SK-N-SH (cell line): Measurements from ENCODE around the gene SH3BP4. TPM values are rescaled to one million over a fixed set of nuclear protein-coding genes. Genes with fewer than 3 reads are reported as not detected.

Experiments used
- CTCF ChIA-PET: fragments of 300-600, 350-600 bp; formaldehyde crosslinking; extraction: SDS; loops from one replicate; lab custom pipeline; 2021; lab: Yijun Ruan, JAX
- POLR2A ChIA-PET: fragments of 350-600 bp; sonication (Branson Sonifier 250); formaldehyde crosslinking; extraction: SDS; loops from one replicate; lab custom pipeline; 2020; ENCODE audit warnings: antibody characterized with exemption, inconsistent platforms; lab: Yijun Ruan, JAX
- DNase-seq: peaks from one replicate; pipeline ENCODE4 v3.0.0; 2012
- H2AFZ ChIP-seq: fragments of 200-600 bp; sonication (generic); 2 replicates; pipeline ENCODE4 v1.8.1; 2016; ENCODE audit warnings: antibody characterized with exemption, mild to moderate bottlenecking, low read depth
- H3F3A ChIP-seq: fragments of 200-600 bp; sonication (generic); replicated peaks from 2 replicates; pipeline ENCODE3; 2016; ENCODE audit warnings: antibody characterized with exemption, mild to moderate bottlenecking; ENCODE audit not compliant: insufficient read depth
- H3K27ac ChIP-seq, 2 experiments: fragments of 200-500 bp in 1 of 2; fragments of 200-600 bp in 1 of 2; sonication (Bioruptor generic) in 1 of 2; sonication (generic), shearing (Covaris generic) in 1 of 2; 2 replicates each; pipeline versions ENCODE4 v1.5.1 to v1.6.1; 2014 to 2016; ENCODE audit warnings: low read depth in 2 of 2, inconsistent platforms in 1 of 2, low read length in 1 of 2, mild to moderate bottlenecking in 1 of 2, mixed read lengths in 1 of 2
- H3K27me3 ChIP-seq: fragments of 200-600 bp; sonication (generic), shearing (Covaris generic); 2 replicates; pipeline ENCODE4 v1.6.1; 2016; ENCODE audit warnings: mixed run types; ENCODE audit not compliant: insufficient read depth
- H3K36me3 ChIP-seq, 2 experiments: fragments of 200-500 bp in 1 of 2; fragments of 200-600 bp in 1 of 2; sonication (Bioruptor generic) in 1 of 2; sonication (generic) in 1 of 2; replicated peaks in 1 of 2; 2 replicates each; pipeline versions ENCODE3 to v1.5.1; 2014 to 2016; ENCODE audit warnings: low read length in 1 of 2, mild to moderate bottlenecking in 1 of 2; ENCODE audit not compliant: insufficient read depth in 2 of 2, control insufficient read depth in 1 of 2
- H3K4me1 ChIP-seq, 2 experiments: fragments of 200-500 bp in 1 of 2; fragments of 200-600 bp in 1 of 2; sonication (Bioruptor generic) in 1 of 2; sonication (generic), shearing (Covaris generic) in 1 of 2; 2 replicates each; pipeline versions ENCODE4 v1.5.1 to v1.6.1; 2014 to 2016; ENCODE audit warnings: low read depth in 1 of 2, low read length in 1 of 2, mixed run types in 1 of 2; ENCODE audit not compliant: insufficient read depth in 2 of 2, control insufficient read depth in 1 of 2
- H3K4me2 ChIP-seq: fragments of 200-600 bp; sonication (generic), shearing (Covaris generic); 2 replicates; pipeline ENCODE4 v1.6.1; 2017; ENCODE audit warnings: mixed run types
- H3K4me3 ChIP-seq, 2 experiments: fragments of 200-500 bp in 1 of 2; fragments of 200-600 bp in 1 of 2; sonication (Bioruptor generic) in 1 of 2; sonication (generic), shearing (Covaris generic) in 1 of 2; 2 replicates each; pipeline versions ENCODE4 v1.5.1 to v1.8.1; 2014 to 2016; ENCODE audit warnings: low read depth in 2 of 2, inconsistent platforms in 1 of 2, low read length in 1 of 2, mild to moderate bottlenecking in 1 of 2, mixed read lengths in 1 of 2, moderate library complexity in 1 of 2
- H3K79me2 ChIP-seq: fragments of 200-600 bp; sonication (generic); 2 replicates; pipeline ENCODE4 v1.8.1; 2017; ENCODE audit warnings: mild to moderate bottlenecking; ENCODE audit not compliant: insufficient read depth
- H3K9ac ChIP-seq: fragments of 200-600 bp; sonication (generic); 2 replicates; pipeline ENCODE4 v1.6.1; 2017; ENCODE audit warnings: mixed run types
- H3K9me2 ChIP-seq: fragments of 200-600 bp; sonication (generic); 2 replicates; pipeline ENCODE4 v1.6.1; 2017; ENCODE audit warnings: mixed run types
- H3K9me3 ChIP-seq: fragments of 200-600 bp; sonication (generic); 2 replicates; pipeline ENCODE4 v1.6.1; 2017; ENCODE audit warnings: mixed run types, mild to moderate bottlenecking, moderate library complexity
- H4K20me1 ChIP-seq: fragments of 200-600 bp; sonication (generic); 2 replicates; pipeline ENCODE4 v1.6.1; 2017; ENCODE audit warnings: mild to moderate bottlenecking, mixed run types; ENCODE audit not compliant: insufficient read depth
- CHD2 ChIP-seq: fragments of 150-350 bp; IDR thresholded peaks from 2 replicates; pipeline ENCODE4 v1.6.1; 2018; ENCODE audit warnings: low read length; ENCODE audit not compliant: partially characterized antibody
- ELF1 ChIP-seq: IDR thresholded peaks from 2 replicates; pipeline ENCODE4 v1.4.0; 2012
- FOSL2 ChIP-seq: IDR thresholded peaks from 2 replicates; pipeline ENCODE4 v1.4.0; 2012; ENCODE audit warnings: low read depth, mild to moderate bottlenecking, moderate library complexity, borderline replicate concordance
- FOXJ3 ChIP-seq: sonication (generic); formaldehyde crosslinking; IDR thresholded peaks from 2 replicates; pipeline ENCODE4 v1.5.1; 2020; ENCODE audit warnings: mild to moderate bottlenecking, missing genetic modification reagents
- JUND ChIP-seq: IDR thresholded peaks from 2 replicates; pipeline ENCODE4 v1.4.0; 2012
- MXI1 ChIP-seq: IDR thresholded peaks from 2 replicates; pipeline ENCODE4 v1.6.1; 2012; ENCODE audit warnings: mild to moderate bottlenecking, low read depth, low read length, improper control_type of control experiment
- NFIC ChIP-seq: IDR thresholded peaks from 2 replicates; pipeline ENCODE4 v1.4.0; 2012; ENCODE audit warnings: borderline replicate concordance
- NRF1 ChIP-seq: IDR thresholded peaks from 2 replicates; pipeline ENCODE4 v1.6.1; 2012; ENCODE audit warnings: low read depth, mild to moderate bottlenecking, low read length
- POLR2AphosphoS5 ChIP-seq: IDR thresholded peaks from 2 replicates; pipeline ENCODE4 v1.6.1; 2012; ENCODE audit warnings: low read depth, low read length
- RAD21 ChIP-seq: IDR thresholded peaks from 2 replicates; pipeline ENCODE4 v1.6.1; 2012; ENCODE audit warnings: mild to moderate bottlenecking, low read length
- RCOR1 ChIP-seq: fragments of 150-350 bp; IDR thresholded peaks from 2 replicates; pipeline ENCODE4 v1.6.1; 2017; ENCODE audit warnings: antibody characterized with exemption, low read length
- SMC3 ChIP-seq: IDR thresholded peaks from 2 replicates; pipeline ENCODE4 v1.6.1; 2012; ENCODE audit warnings: low read depth, low read length, improper control_type of control experiment
- TEAD4 ChIP-seq: IDR thresholded peaks from 2 replicates; pipeline ENCODE4 v1.4.0; 2012; ENCODE audit warnings: mild to moderate bottlenecking, borderline replicate concordance; ENCODE audit not compliant: insufficient read depth
- YY1 ChIP-seq: IDR thresholded peaks from 2 replicates; pipeline ENCODE4 v1.4.0; 2012; ENCODE audit warnings: low read depth, mild to moderate bottlenecking
- WGBS: methylation state at CpG from one replicate; pipeline ENCODE4 v1.1.6; 2017; ENCODE audit warnings: low lambda C conversion rate; 5-methylcytosine and 5-hydroxymethylcytosine counted together
- polyA plus RNA-seq, 3 experiments: library from polyadenylated mRNA; depleted of rRNA; stranded (reverse); fragments of >200 nt; gene quantifications; 2 replicates each; pipeline ENCODE4 v1.2.3, GENCODE V29; 2012
- TF ChIP-seq, protein P1 (sequence below): IDR thresholded peaks from 2 replicates; pipeline ENCODE4 v1.4.0; 2012; ENCODE audit warnings: low read depth, borderline replicate concordance
- TF ChIP-seq, protein P2 (sequence below): IDR thresholded peaks from 2 replicates; pipeline ENCODE4; 2012
- TF ChIP-seq, protein P3 (sequence below): fragments of 200-600 bp; sonication (generic); IDR thresholded peaks from 2 replicates; pipeline ENCODE4 v1.6.1; 2017; ENCODE audit warnings: antibody characterized with exemption, mild to moderate bottlenecking, moderate library complexity

Gene SH3BP4
- polyA plus RNA-seq, 1 of the 3 experiments (the other 2 are of a cell fraction), result 27.7 TPM

DNA sequence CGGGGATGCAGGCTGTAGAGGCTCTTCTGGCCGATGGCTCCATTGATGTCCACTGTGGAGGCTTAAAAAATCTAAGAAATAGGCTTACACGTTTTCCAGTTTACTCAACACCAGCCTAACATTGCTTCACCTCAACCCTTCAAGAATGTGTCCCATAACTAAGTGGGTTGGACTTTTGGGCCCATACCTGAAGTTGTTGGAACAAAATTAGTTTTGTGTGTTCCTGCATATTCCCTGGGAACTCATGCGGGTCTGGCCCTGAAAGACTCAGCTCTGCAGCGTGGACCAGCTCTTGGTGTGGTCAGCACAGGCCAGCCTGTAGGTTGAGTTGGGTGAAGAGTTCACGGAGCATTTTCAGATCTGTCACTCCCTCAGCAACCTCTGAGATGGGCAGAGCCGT lies 38.5 kb downstream of the SH3BP4 start:
- H3K27ac ChIP-seq, result no peak overlapping the region; a peak in 1 of 4 replicates
- no peaks in the 10 kb centered on the region for H3K9me2 ChIP-seq
- peaks cover 100% of the 10 kb centered on the region for H3K79me2 ChIP-seq
- H3K36me3 ChIP-seq, result peaks cover 4 to 6% of the 10 kb centered on the region in 2 experiments
- H3F3A ChIP-seq, result no peaks in the 10 kb centered on the region
- no peak overlapping the region for H3K4me2 ChIP-seq
- no peak for TF ChIP-seq CHD2
- TF ChIP-seq FOSL2, result no peak
- no peak for TF ChIP-seq ELF1
- TF ChIP-seq NFIC, result no peak
- TF ChIP-seq, protein P1, sequence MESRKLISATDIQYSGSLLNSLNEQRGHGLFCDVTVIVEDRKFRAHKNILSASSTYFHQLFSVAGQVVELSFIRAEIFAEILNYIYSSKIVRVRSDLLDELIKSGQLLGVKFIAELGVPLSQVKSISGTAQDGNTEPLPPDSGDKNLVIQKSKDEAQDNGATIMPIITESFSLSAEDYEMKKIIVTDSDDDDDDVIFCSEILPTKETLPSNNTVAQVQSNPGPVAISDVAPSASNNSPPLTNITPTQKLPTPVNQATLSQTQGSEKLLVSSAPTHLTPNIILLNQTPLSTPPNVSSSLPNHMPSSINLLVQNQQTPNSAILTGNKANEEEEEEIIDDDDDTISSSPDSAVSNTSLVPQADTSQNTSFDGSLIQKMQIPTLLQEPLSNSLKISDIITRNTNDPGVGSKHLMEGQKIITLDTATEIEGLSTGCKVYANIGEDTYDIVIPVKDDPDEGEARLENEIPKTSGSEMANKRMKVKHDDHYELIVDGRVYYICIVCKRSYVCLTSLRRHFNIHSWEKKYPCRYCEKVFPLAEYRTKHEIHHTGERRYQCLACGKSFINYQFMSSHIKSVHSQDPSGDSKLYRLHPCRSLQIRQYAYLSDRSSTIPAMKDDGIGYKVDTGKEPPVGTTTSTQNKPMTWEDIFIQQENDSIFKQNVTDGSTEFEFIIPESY, result no peak
- TF ChIP-seq FOXJ3 (CRISPR knock-in tag), result no peak
- TF ChIP-seq MXI1, result no peak
- no peak for TF ChIP-seq RCOR1
- H3K27me3 ChIP-seq, result no peaks in the 10 kb centered on the region
- H2AFZ ChIP-seq, result no peak overlapping the region
- 95% methylated on average over 7 of the region's 7 CpGs for WGBS
- ChIA-PET CTCF (interaction anchor here (1.2 kb wide), 1 partner anchor 16 kb away, joined by 4 read pairs; no protein-coding TSS in a partner anchor), POLR2A (no interaction called here)
- no peak overlapping the region for H3K9ac ChIP-seq
- H3K9me3 ChIP-seq, result no peaks in the 10 kb centered on the region
- no peak for DNase-seq
- peaks cover 10 to 35% of the 10 kb centered on the region in 2 experiments for H3K4me1 ChIP-seq
- no peaks in the 10 kb centered on the region for H4K20me1 ChIP-seq
- no peak overlapping the region for H3K4me3 ChIP-seq

DNA sequence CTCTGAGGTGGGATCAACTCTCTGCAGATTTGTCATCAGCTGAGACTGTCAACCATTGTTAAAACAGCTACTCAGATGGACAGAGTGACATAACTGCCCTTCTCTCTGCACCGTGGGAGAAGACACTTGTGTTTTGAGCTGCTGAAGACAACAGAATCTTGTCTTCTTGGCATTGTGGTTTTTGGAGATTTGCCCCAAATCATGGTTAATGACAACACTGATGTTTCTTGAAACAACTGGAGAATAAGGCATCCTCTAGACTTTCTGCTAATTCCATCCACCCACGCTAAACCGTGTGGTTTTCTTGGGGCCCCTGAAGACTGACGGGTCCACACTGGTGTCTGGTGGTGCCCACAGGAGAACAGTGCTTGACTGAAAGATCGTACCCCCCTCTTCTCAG lies 39.5 kb downstream of the SH3BP4 start:
- Histone ChIP-seq H3K4me3 (no peak overlapping the region), H3K9me3 (no peaks in the 10 kb centered on the region), H3K36me3 (peaks cover 3 to 6% of the 10 kb centered on the region in 2 experiments), H3F3A (peaks cover 6% of the 10 kb centered on the region), H4K20me1 (no peaks in the 10 kb centered on the region), H3K27ac (no peak overlapping the region), H3K79me2 (peaks cover 100% of the 10 kb centered on the region), H3K4me1 (peaks cover 20 to 36% of the 10 kb centered on the region in 2 experiments), H3K27me3 (no peaks in the 10 kb centered on the region), H3K4me2 (no peak overlapping the region), H3K9ac (no peak overlapping the region), H2AFZ (no peak overlapping the region), H3K9me2 (no peaks in the 10 kb centered on the region)
- no peak for DNase-seq
- ChIA-PET CTCF (interaction anchor here (1.2 kb wide), 1 partner anchor 15 kb away, joined by 4 read pairs; no protein-coding TSS in a partner anchor), POLR2A (no interaction called here)
- WGBS, result 90% methylated on average over 5 of the region's 5 CpGs
- TF ChIP-seq RCOR1 (no peak), TEAD4 (no peak), ELF1 (no peak), MXI1 (no peak), YY1 (no peak), NFIC (no peak), SMC3 (no peak), NRF1 (no peak), FOXJ3 (CRISPR knock-in tag) (no peak), POLR2AphosphoS5 (no peak), JUND (no peak), RAD21 (no peak)
- TF ChIP-seq, protein P2, sequence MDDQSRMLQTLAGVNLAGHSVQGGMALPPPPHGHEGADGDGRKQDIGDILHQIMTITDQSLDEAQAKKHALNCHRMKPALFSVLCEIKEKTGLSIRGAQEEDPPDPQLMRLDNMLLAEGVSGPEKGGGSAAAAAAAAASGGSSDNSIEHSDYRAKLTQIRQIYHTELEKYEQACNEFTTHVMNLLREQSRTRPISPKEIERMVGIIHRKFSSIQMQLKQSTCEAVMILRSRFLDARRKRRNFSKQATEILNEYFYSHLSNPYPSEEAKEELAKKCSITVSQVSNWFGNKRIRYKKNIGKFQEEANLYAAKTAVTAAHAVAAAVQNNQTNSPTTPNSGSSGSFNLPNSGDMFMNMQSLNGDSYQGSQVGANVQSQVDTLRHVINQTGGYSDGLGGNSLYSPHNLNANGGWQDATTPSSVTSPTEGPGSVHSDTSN, result no peak
- TF ChIP-seq, protein P3, sequence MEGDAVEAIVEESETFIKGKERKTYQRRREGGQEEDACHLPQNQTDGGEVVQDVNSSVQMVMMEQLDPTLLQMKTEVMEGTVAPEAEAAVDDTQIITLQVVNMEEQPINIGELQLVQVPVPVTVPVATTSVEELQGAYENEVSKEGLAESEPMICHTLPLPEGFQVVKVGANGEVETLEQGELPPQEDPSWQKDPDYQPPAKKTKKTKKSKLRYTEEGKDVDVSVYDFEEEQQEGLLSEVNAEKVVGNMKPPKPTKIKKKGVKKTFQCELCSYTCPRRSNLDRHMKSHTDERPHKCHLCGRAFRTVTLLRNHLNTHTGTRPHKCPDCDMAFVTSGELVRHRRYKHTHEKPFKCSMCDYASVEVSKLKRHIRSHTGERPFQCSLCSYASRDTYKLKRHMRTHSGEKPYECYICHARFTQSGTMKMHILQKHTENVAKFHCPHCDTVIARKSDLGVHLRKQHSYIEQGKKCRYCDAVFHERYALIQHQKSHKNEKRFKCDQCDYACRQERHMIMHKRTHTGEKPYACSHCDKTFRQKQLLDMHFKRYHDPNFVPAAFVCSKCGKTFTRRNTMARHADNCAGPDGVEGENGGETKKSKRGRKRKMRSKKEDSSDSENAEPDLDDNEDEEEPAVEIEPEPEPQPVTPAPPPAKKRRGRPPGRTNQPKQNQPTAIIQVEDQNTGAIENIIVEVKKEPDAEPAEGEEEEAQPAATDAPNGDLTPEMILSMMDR, result no peak
- TF ChIP-seq, protein P1, result no peak
